Muscle of leg (tissue), 11 donors: ENCODE results near the gene MAML2. TPM values are rescaled to one million over a fixed set of nuclear protein-coding genes. Genes with fewer than 3 reads are reported as not detected.
"Not testable (repeated sequence)": the region's sequence is repeated elsewhere in the genome, so short reads cannot be mapped to it uniquely, and the experiment has no call there.

Experiments used
- DNase-seq: peaks from one replicate; pipeline ENCODE4 v3.0.0; 2013
- H3K27ac ChIP-seq: one replicate; pipeline ENCODE4 v1.5.1; 2013; ENCODE audit warnings: mild to moderate bottlenecking, low read length, control low read depth
- H3K27me3 ChIP-seq: one replicate; pipeline ENCODE4 v1.6.1; 2013; ENCODE audit warnings: low read length; ENCODE audit not compliant: control insufficient read depth, insufficient read depth
- H3K36me3 ChIP-seq: one replicate; pipeline ENCODE4 v1.6.1; 2013; ENCODE audit warnings: low read length; ENCODE audit not compliant: control insufficient read depth, insufficient read depth
- H3K4me1 ChIP-seq: one replicate; pipeline ENCODE4 v1.6.1; 2013; ENCODE audit warnings: low read length; ENCODE audit not compliant: control insufficient read depth, insufficient read depth
- H3K4me3 ChIP-seq: one replicate; pipeline ENCODE4 v1.5.1; 2013; ENCODE audit warnings: low read length, control low read depth
- H3K9me3 ChIP-seq: replicated peaks from 2 replicates; pipeline ENCODE4 v1.6.1; 2013; ENCODE audit warnings: low read depth, low read length; ENCODE audit not compliant: control insufficient read depth
- WGBS: methylation state at CpG from one replicate; pipeline ENCODE4 v1.1.5; 2013; ENCODE audit warnings: missing lambda C conversion rate; ENCODE audit not compliant: insufficient coverage; 5-methylcytosine and 5-hydroxymethylcytosine counted together
- polyA plus RNA-seq, 8 donors: library from polyadenylated mRNA; unstranded; fragments of 120-200 nt; gene quantifications; one replicate each; pipeline versions ENCODE4 v1.2.1 to v1.2.3, GENCODE V29; 2013; ENCODE audit warnings: inconsistent platforms in 1 of 8, low replicate concordance in 1 of 8; ENCODE audit not compliant: insufficient read length in 8 of 8, insufficient read depth in 1 of 8
- total RNA-seq: library from RNA; stranded (reverse); fragments of 120-200 nt; gene quantifications from one replicate; pipeline ENCODE4 v1.2.4, GENCODE V29; 2013

Gene MAML2
- total and polyA plus RNA-seq, 9 donors, result 4.0 to 7.8 (median 5.7) TPM

DNA sequence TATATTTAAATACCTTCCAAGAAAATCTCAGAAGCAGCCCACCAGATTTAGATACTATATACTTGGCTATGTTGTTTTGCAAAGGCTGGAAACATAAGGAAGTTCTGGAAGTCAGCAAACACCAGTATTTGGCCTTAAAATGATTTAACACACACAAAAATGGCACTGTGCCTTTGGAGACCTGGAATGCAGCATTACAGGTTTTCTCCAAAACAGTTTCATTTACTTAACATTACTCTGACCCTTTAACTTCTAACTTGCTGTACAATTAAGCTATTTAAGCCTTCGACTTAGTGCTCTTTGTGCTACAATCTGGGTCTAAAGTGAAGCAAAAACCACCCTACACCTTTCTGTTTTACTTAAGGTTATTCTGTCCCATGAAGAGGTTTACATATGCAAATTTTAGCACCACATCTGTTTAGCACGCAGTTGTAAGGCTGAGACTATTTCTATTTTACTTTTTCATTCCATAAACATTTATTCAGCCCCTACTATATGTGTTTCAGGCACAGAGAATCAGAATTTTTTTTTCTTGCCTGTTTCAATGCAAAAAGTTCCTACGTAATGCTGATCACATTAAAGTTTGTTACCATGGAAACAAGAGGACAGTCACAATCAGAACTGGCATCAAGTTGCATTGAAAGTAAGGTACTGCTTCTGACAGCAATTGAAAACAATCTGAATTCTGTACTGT is 70.3 kb downstream of the MAML2 start:
- H3K27me3 ChIP-seq, result no peaks in the 10 kb centered on the region
- H3K36me3 ChIP-seq, result no peaks in the 10 kb centered on the region
- H3K27ac ChIP-seq, result peak overlapping the region; percentile 86
- H3K4me3 ChIP-seq, result no peak overlapping the region
- no peaks in the 10 kb centered on the region for H3K9me3 ChIP-seq
- DNase-seq, result peak; percentile 89
- no CpG with 5 or more reads among the region's 3 CpGs for WGBS
- no peaks in the 10 kb centered on the region for H3K4me1 ChIP-seq

DNA sequence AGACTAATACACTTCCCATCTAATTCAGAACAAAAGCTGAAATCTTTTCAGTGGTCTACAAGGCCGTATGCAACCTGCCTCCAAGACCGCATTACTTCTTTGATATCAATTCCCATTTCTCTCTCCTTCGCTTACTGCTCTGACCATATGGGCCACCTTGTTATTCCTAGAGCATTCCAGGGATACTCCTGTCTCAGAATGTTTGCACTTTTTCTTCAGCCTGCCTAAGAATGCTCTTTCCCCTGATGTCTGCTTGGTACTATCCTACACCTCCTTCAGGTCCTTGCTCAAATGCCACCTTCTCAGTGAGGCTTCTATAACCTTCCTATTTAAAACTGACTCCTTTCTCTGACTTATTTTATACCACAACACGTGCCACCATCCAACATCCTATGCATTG is 71.2 kb downstream of the MAML2 start:
- Histone ChIP-seq H3K27ac (no peak overlapping the region), H3K36me3 (no peaks in the 10 kb centered on the region), H3K27me3 (no peaks in the 10 kb centered on the region), H3K4me1 (peaks cover 3% of the 10 kb centered on the region), H3K4me3 (no peak overlapping the region), H3K9me3 (no peaks in the 10 kb centered on the region)
- DNase-seq, result no peak
- WGBS, result 97% methylated on average over 3 of the region's 4 CpGs

DNA sequence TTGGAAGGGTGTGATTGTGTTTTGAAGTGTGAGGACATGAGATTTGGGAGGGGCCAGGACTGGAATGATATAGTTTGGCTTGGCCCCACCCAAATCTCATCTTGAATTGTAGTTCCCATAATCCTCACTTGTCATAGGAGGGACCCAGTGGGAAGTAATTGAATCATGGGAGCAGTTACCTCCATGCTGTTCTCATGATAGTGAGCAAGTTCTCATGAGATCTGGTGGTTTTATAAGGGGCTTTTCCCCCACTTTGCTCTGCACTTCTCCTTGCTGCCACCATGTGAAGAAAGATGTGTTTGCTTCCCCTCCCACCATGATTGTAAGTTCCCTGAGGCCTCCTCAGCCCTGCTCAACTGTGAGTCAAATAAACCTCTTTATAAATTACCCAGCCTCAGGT is 71.6 kb downstream of the MAML2 start:
- H3K27ac ChIP-seq, H3K4me3 ChIP-seq, H3K9me3 ChIP-seq, H3K4me1 ChIP-seq, H3K27me3 ChIP-seq, H3K36me3 ChIP-seq, DNase-seq: not testable (repeated sequence)

DNA sequence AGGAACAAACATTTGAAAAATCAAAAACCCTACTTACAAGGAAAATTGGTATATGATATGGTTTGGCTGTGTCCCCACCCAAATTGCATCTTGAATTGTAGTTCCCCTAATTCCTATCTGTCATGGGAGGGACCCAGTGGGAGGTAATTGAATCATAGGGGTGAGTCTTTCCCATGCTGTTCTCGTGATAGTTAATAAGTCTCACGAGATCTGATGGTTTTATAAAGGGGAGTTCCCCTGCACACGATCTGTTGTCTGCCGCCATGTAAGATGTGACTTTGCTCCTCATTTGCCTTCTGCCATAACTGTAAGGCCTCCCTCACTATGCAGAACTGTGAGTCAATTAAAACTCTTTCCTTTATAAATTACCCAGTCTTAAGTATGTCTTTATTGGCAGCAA is 74.5 kb downstream of the MAML2 start:
- H3K4me3 ChIP-seq, H3K36me3 ChIP-seq, H3K4me1 ChIP-seq, H3K27ac ChIP-seq, H3K27me3 ChIP-seq, DNase-seq, H3K9me3 ChIP-seq: not testable (repeated sequence)
- WGBS, result no CpG with 5 or more reads among the region's 4 CpGs

DNA sequence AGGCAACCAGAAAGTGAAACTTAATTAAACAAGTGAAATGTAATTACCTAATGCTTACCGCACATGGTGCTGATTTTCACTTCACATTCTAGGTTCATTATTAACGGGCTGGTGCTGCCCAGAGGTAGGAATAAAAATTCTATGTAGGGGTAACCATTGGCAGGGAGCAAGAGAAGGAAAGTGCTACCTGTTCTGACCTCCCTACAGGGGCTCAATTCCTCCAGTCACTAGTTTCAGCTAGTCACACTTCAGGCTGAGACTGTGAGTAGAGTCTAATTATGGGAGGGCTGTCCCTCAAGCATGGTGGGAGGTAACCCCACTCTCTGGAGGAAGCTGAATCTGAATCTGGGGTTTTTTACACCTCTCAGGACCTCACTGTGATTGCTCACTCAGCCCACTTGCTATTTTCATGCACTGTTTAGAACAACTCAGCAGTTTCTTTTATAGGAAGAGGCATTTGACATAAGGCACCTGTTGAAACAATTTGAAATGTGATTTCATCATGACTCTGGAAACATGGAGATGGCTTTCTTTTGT is 75.4 kb downstream of the MAML2 start:
- no peak for DNase-seq

DNA sequence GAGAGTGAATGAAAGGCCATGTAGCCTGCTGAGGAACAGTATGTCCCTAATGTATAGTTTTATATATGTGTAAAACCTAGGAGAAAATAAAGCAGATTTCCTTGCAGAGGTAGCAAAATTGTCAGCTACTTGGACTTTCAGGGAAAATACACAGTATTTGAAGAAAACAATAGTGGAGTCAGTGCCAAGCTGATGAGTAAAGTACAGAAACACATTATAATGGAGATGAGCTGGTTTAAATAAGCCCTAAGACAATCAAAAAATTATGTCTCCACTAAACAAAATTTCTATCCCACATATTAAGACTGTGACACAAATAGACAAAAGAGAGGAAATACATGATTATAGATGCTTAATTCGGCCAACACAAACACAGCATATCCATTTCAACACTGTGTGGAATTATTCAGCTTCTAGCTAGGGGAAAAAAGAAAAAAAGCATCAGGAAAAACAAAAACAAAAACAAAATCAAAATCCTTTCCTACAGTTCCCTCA is 75.9 kb downstream of the MAML2 start:
- H3K27ac ChIP-seq, result peak overlapping the region; percentile 29
- WGBS, result no CpG with 5 or more reads among the region's 1 CpG
- no peaks in the 10 kb centered on the region for H3K36me3 ChIP-seq
- H3K4me1 ChIP-seq, result peaks cover 3% of the 10 kb centered on the region
- DNase-seq, result peak; percentile 40
- H3K4me3 ChIP-seq, result no peak overlapping the region
- no peaks in the 10 kb centered on the region for H3K27me3 ChIP-seq
- no peaks in the 10 kb centered on the region for H3K9me3 ChIP-seq

More for the DNA sequence above, 75.4 kb downstream of the MAML2 start:
- Histone ChIP-seq H3K36me3 (no peaks in the 10 kb centered on the region), H3K4me1 (peaks cover 3% of the 10 kb centered on the region), H3K9me3 (no peaks in the 10 kb centered on the region), H3K27me3 (no peaks in the 10 kb centered on the region), H3K4me3 (no peak overlapping the region), H3K27ac (peak overlapping the region; percentile 43)
- WGBS, result no CpG with 5 or more reads among the region's 2 CpGs

DNA sequence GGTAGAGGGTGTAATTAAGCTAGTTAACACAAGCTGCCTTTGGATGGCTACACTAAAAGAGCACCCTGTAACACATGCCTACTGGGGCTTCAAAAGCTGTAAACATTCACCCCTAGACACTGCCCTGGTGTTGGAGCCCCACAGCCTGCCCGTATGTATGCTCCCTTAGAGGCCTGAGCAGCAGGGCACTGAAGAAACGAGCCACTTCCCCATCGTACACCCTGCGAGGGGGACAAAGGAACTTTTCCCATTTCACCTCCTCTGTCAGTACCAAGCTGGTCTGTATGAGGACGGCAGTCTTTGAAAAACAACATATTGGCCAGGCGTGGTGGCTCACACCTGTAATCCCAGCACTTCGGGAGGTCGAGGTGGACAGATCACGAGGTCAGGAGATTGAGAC is 77.0 kb downstream of the MAML2 start:
- H3K4me3 ChIP-seq, result no peak overlapping the region
- no peaks in the 10 kb centered on the region for H3K27me3 ChIP-seq
- no peaks in the 10 kb centered on the region for H3K36me3 ChIP-seq
- H3K4me1 ChIP-seq, result peaks cover 3% of the 10 kb centered on the region
- 87% methylated on average over 6 of the region's 9 CpGs for WGBS
- no peaks in the 10 kb centered on the region for H3K9me3 ChIP-seq
- no peak overlapping the region for H3K27ac ChIP-seq
- no peak for DNase-seq

DNA sequence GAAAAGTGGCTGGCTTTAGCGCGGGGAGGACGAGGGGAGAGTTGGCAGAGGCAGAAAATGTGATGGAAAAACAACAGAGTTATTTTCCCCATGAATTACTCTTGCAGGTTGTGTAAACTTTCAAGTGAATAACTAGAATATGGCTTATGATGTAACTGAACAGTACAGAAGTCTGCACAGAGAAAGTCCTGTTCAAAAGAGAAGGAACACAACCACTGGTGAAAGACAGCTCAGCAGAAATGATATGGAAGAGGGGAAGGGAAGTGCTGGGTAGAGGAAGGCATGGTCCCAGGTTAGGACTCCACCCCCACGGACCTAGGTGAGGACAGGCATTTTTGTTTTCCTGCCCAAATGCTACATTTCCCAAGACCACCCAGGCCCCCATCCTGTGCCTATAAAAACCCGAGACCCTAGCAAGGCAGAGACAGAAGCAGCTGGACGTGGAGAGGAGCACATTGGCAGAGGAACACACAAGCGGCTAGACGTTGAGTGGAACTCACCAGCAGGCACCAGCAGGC is 77.7 kb downstream of the MAML2 start:
- 80% methylated on average over 3 of the region's 8 CpGs for WGBS
- no peaks in the 10 kb centered on the region for H3K36me3 ChIP-seq
- H3K4me1 ChIP-seq, result peaks cover 3% of the 10 kb centered on the region
- no peaks in the 10 kb centered on the region for H3K27me3 ChIP-seq
- H3K9me3 ChIP-seq, result no peaks in the 10 kb centered on the region
- H3K27ac ChIP-seq, result no peak overlapping the region
- no peak overlapping the region for H3K4me3 ChIP-seq
- peak; percentile 29 for DNase-seq

DNA sequence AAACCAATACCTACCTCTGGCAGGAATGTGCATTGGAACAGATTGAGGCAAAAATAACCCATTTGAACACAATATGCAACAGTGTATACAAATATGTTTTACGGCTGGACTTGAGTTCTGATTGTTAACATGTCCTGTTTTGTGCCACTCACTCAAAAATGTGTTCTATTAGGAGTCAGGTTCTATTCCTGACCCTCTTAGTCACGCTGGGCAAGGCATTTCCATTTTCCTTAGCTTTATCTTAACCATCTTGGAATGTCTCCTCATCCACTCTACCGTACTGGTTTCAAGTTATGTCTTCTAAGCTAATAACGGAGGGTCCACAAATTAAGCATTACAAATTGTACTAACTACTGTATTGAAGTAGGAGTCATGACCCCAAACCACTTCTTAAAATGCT is 78.6 kb downstream of the MAML2 start:
- DNase-seq, result no peak
- H3K4me3 ChIP-seq, result no peak overlapping the region
- no CpG with 5 or more reads among the region's 4 CpGs for WGBS
- no peak overlapping the region for H3K27ac ChIP-seq
- no peaks in the 10 kb centered on the region for H3K9me3 ChIP-seq
- H3K36me3 ChIP-seq, result no peaks in the 10 kb centered on the region
- no peaks in the 10 kb centered on the region for H3K27me3 ChIP-seq
- peaks cover 3% of the 10 kb centered on the region for H3K4me1 ChIP-seq

DNA sequence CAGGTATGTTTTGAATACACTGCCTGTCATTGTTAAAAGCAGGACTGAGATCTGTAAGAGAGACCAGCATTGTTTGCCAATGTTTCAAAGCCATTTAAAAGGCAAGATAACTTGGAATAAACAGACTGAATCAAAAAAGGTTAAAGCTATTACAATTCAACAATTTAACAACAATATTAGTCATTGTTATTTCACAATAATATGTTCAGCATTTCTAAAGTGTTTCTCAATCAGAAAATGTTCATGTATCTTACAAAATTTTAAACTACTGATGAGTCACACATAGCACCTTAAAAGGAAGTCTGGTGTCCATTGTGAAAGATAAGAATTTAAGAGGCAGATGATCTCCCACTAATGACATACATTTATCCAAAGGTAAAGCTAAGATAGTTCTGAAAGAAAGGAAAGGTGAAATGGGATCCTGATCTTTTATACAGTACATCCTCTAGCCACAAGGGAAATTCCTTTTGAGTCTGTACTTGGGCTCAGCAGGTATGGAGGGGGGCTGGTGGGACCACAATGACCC is 79.7 kb downstream of the MAML2 start:
- Histone ChIP-seq H3K36me3 (no peaks in the 10 kb centered on the region), H3K4me1 (peaks cover 3% of the 10 kb centered on the region), H3K27ac (no peak overlapping the region), H3K4me3 (no peak overlapping the region), H3K27me3 (no peaks in the 10 kb centered on the region), H3K9me3 (no peaks in the 10 kb centered on the region)
- DNase-seq, result no peak
